HG02623 (cell line): ENCODE data around the gene NFATC2.

Experiments used
- ATAC-seq: cut with Tn5 transposase; IDR thresholded peaks from one replicate; pipeline ENCODE4 v1.9.1; 2021; ENCODE audit warnings: moderate library complexity; ENCODE audit not compliant: unreplicated experiment

NFATC2 gene

DNA sequence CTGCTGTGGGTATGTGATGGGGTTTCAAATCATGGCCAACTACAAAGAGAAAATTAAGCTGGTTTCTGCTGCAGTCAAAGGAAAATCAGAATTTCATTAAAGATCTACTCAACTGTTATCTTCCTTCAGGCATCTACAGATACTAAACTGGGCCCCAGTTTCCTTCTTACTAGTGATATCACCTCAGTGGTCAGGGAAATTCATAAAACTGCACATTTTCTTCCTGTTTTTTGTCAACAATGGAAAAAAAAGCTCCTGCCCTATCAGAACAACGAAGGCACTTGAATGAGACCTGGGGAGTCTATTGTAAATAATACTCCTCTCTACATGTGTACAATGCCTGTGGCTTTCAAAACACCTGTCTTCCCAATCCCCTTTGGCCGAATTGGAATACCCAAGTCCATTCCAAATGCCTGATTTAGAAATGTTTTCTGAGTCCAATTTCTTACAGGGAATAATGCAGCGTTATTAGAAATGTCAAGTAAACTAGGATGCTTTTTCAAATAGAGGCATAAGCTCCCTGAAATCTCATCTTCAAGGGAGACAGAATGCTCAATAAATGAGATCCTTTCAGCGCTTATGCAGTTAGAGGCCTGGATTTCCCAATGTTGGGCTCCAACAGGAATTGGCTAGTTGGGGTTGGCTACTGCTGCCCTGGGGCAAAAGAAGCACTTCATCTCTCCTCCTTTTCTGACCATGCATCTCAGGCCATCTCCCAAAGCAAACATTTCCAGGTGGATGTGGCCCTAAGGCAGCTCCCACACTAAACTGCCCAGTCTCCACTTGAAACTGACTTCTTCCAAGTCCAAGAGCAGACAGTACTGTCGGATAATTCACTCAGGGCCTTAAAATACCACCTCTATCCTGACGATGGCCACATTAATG is 143.3 kb downstream of the NFATC2 start:
- ATAC-seq, result no peak

- ATAC-seq, result no peak
These were observed 144.0 kb downstream of the NFATC2 start for GRCh38 chr20:51398552-51398951.

- ATAC-seq, result no peak
These were observed 144.4 kb downstream of the NFATC2 start for GRCh38 chr20:51398083-51398482.

GRCh38 chr20:51397137-51397536 is 145.4 kb downstream of the NFATC2 start:
- ATAC-seq, result no peak

GRCh38 chr20:51396365-51396909 is 146.1 kb downstream of the NFATC2 start:
- no peak for ATAC-seq

- no peak for ATAC-seq
These were observed 147.8 kb downstream of the NFATC2 start for GRCh38 chr20:51394706-51395105.

DNA sequence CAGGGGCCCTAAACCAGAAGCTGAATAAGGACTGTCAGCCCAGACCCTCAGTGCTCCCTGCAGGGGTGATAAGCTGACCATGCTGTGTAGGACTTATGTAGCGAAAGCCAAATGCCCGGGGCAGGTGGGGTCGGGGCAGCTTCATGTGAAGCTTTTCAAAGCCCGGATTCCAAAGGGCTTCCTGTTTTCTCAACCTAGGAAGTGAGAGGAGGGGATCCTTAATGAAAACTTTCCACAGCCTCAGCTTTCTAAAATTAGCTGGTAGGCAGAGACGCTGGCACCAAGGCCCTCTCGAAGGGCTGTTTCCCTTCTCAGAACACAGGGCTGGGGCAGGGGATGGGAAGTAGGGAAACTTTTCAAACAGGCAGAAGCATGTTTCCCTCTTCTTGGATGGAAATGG is 148.9 kb downstream of the NFATC2 start:
- ATAC-seq, result no peak

DNA sequence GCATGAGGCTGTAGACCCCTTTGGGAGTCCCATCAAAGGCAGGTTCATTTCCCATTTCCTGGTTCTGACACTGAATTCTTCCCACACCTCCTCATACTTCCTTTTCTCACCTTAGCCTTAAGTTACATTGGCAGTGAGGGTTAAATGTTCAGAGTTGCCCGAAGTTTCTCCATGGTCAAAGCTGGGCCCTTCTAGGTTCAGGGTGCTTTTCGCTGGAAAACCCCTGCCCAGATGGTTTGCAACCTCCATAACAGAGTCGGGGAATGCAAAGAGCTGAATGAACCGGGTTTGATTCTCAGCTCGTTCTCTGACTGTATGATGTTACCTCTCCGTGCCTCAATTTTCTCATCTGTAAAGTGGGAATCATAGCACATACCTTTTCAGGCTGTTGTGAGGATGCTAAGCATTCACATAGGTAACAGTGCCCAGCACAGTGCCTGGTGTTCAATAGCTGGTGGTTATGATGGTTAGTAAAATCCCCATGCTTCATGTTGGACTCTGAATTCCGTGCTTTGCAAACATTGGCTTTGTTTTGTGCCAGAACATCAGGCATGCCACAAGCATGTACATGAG is 149.8 kb downstream of the NFATC2 start:
- no peak for ATAC-seq

GRCh38 chr20:51391926-51392325 is 150.6 kb downstream of the NFATC2 start:
- no peak for ATAC-seq

DNA sequence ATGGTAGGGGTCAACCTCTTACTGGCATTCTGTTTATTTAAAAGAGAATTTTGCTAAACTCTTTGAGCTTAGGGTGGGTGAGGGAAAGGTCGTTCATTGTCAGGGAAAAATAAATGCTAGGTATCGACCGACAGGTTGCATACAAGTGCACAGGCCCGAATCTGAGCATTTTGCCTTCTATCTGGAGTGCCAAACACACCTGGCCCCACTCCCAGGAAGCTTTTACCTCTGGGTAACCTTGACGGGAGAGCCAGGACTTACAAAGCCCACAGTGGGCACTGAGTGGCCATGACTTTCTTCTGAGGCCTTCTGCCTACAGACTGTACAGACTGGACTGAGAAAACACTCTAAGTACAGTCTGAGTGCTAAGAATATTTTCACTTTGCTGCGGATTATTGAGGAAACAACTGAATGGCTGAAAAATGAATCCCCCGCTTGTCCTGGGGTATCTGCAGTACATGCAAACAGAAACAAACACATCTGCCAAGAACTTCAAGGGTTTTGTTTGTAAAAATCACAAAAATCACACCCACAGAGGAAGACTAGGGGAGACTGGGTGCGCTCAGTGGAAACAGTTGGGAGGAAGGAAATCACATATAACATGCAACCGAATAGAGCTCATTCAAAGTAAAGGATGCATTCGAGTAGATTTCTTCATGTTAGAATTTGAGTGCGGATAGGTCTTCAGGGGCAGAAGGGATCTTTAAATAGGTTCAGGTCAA is 152.8 kb downstream of the NFATC2 start:
- no peak for ATAC-seq

GRCh38 chr20:51388756-51389542 is 153.6 kb downstream of the NFATC2 start:
- ATAC-seq, result no peak

- ATAC-seq, result no peak
These were observed 154.3 kb downstream of the NFATC2 start for GRCh38 chr20:51388227-51388626.

DNA sequence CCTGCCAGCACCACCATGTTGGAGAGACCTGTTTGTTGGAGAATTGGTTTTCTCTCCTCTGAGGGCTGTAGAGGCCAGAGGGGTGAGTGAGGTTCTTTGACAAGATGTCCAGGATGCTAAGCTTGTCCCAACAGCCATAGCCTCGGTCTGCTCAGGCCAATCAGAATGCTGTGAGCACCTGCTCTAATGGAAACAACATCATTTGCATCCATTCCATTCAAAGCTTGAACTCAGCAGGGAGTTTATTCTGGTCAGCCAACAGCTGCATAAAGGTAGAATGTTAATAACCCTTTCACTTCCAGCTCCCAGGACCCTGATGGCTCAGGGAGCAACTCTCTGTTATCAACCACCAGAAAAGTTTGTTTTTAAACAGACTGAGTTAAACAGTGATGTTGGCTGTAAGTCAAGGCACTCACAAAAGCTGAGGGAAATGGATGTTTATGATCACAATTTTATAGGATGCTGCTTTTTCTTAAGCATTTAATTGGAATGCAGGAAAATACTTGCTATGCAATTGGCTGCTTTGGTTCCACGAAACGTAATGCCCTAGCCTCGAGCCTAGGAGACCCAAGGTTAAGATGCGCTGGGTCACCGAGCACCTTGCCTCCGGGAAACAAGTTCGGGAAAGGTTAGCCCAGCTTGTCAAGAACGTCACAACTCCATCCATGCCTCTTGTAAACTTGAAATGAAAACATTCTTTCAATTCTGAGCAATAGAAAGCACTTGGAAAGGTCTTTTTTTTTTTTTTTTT is 155.2 kb downstream of the NFATC2 start:
- peak; percentile 48 for ATAC-seq

DNA sequence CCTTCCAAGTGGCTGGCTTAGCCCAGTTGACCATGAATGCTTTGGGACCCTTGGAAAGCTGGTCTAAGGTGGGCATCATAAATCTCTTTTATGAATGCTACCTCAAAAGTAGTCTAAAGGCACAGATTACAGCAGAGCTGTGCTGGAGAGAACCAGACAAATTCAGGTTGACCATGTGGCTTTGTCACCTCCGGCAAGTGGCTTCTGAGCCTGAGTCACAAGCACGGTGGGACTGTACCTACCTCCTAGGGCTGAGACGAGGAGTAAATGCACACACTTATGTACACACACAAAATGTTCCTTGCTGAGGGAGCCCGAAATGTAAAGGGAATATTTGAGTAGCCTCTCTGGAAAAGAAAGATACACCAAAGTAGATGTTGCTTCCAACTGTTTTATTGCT is 155.9 kb downstream of the NFATC2 start:
- ATAC-seq, result no peak

DNA sequence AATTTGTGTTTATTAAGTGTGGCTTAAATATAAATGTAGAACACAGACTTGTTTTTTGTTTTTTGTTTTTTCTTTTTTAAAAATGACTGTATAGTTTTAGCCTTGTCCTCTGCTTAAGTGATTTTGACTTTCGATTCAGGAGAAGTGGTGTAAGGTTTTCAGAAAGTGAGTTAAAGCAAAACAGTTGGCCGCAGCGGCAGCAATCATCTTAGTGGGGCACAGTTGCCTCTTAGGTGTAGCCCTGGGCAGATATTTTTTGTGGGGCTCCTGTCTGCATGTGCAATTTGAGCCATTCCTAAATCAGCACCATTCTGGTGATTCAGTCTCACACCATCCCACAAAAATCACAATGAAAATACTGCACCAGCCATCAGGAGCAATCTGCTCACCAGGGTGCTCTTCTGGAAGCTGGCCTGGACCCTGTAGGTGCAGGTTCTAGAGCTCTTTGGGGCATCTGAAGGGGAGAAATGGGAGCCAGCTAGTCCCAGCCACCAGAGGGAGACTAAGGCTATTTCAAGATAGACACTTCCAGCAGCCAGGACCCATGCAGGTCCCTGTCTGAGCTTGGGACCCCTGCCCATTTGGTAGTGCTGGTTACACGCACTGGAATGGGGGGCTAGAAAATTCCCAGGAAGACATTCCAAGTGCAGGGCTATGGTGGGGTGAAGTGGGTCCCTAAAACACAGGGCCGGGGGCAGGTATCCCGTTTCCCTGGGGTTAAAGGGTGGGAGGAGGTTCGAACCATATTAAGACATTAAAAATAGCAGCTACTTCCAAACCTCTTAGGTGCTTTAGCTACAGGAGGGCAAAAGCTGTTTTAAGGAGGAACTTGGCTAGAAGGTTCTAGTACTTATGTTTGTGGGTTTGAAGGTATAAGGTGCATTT is 156.6 kb downstream of the NFATC2 start:
- ATAC-seq, result no peak

DNA sequence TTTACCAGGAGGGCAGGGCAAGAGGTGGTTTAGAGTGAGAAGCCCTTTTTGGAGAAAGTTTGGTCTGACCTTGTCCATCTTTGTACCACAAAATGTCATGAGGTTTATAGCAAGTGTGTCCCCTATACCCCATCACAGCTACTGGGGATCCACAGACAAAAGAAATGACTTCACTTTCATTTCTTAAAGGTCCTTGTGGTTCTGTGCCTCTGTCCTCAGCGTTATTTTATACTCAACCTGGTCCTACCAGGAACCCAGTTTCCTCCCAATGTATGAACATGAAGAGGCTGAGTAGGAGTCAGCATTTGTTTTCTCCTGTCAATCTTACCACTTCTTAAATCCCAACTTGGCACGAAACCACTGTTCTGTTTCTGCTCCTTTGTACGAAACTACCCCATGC is 157.6 kb downstream of the NFATC2 start:
- no peak for ATAC-seq

- no peak for ATAC-seq
These were observed 158.5 kb downstream of the NFATC2 start for GRCh38 chr20:51383891-51384510.

DNA sequence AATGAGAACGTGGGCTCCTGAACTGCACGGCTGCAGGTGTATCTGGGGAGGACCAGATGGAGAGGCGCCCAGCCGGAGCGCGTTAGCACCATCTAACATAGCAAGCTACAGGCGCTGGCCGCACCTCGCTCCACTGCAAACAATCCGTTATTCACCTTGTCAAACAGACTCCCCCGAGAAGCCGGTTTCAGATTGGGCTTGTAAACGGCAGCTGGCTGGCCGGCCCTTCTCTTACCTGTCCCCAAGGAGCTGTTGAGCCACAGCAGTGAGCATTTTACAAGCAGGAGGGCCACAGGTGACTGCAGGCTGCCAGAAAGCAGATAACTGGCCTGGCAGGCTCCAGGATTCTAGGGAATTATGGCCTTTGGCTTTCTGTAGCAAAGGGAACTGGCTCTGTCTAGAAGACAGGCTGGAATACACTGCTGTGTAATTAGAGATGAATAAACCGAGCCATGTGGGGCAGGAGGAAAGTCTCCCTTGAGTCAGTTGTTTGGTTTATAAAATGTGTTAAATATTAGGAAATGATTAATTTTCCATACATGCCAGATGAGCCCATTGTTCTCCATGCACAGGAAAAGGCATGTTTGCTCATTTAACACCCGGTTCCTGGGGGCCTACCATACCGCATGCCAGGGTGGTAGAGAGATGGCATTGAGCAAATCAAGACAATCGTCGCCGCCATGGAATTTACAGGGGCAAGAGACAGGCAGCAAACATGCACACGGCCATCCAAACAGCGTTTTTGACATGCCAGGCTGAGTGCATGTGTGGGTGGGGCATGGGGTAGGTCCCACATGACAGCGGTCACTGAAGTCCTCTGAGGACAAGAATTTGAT is 159.3 kb downstream of the NFATC2 start:
- ATAC-seq, result no peak
